Ovary (tissue), 9 donors: ENCODE results near the gene VSIG10L2. TPM values are rescaled to one million over a fixed set of nuclear protein-coding genes. Genes with fewer than 3 reads are reported as not detected.

ENCODE experiments used
- DNase-seq, 5 donors: peaks; one replicate each; pipeline ENCODE4 v3.0.0-alpha.2; 2019 to 2020
- H3K27ac ChIP-seq, 2 donors: fragments of 200-600 bp; one replicate each; pipeline versions ENCODE4 v1.5.1 to v1.8.0; 2019 to 2022
- H3K27me3 ChIP-seq: fragments of 200-600 bp; one replicate; pipeline ENCODE4 v1.8.0; 2022
- H3K36me3 ChIP-seq: fragments of 200-600 bp; sonication (generic); one replicate; pipeline ENCODE4 v1.5.1; 2019
- H3K4me1 ChIP-seq: one replicate; pipeline ENCODE4 v1.8.1; 2013; ENCODE audit warnings: mild to moderate bottlenecking, moderate library complexity; ENCODE audit not compliant: insufficient read depth
- H3K4me3 ChIP-seq: fragments of 200-600 bp; sonication (generic); one replicate; pipeline ENCODE4 v1.5.1; 2017
- H3K9me3 ChIP-seq, 2 donors: fragments of 200-600 bp in 1 of 2; sonication (generic) in 1 of 2; one replicate each; pipeline versions ENCODE4 v1.5.1 to v1.8.1; 2013 to 2019; ENCODE audit warnings: mild to moderate bottlenecking in 1 of 2, moderate library complexity in 1 of 2
- EP300 ChIP-seq: sonication (generic); formaldehyde crosslinking; IDR thresholded peaks from one replicate; pipeline ENCODE4 v1.6.1; 2017; ENCODE audit warnings: antibody characterized with exemption
- POLR2A ChIP-seq: fragments of 450-650 bp; IDR thresholded peaks from one replicate; pipeline ENCODE4 v1.6.1; 2017; ENCODE audit warnings: antibody characterized with exemption, mild to moderate bottlenecking, moderate library complexity
- WGBS, 3 donors: extraction: QIAGEN DNeasy Blood & Tissue Kit in 1 of 3; methylation state at CpG; one replicate each; pipeline versions ENCODE4 v1.1.5 to v1.1.7; 2013 to 2017; 5-methylcytosine and 5-hydroxymethylcytosine counted together
- intact Hi-C, 4 donors: fragments of 100-400 bp; cut with DNase I; formaldehyde crosslinking; loops; one replicate each; pipeline versions ENCODE4 v1.11.0 to v1.15.1; 2022 to 2023
- polyA plus RNA-seq, 2 donors: library from polyadenylated mRNA; stranded (reverse); fragments of 200-250 nt in 1 of 2; fragments of 350-450 nt in 1 of 2; fragmentation: Illumina TruSeq in 1 of 2; extraction: RNeasy Lipid Tissue Mini Kit (QIAGEN cat#74804) in 1 of 2; gene quantifications; one replicate each; pipeline ENCODE4 v1.2.3, GENCODE V29; 2013 to 2014
- total RNA-seq, 7 donors: library from RNA; depleted of rRNA in 2 of 7; stranded (reverse); fragments of >200 nt in 2 of 7; fragmentation: NEBNext Ultra II Directional in 3 of 7; extraction: Animal tissue kit (Norgen Biotek cat#: 25700) in 3 of 7; gene quantifications; one replicate each; pipeline versions ENCODE4 v1.1.0 to v1.2.4, GENCODE V29; 2016 to 2023
- TF ChIP-seq, protein P1 (sequence below), 3 donors: fragments of 450-650 bp in 2 of 3; fragments of 200-600 bp in 1 of 3; IDR thresholded peaks; one replicate each; pipeline versions ENCODE4 v1.5.1 to v1.8.0; 2016 to 2022; ENCODE audit warnings: antibody characterized with exemption in 3 of 3, mild to moderate bottlenecking in 1 of 3
- donor health status: DM: no; HTN: no; CAD: no; lungs with moderate emphysema.
- donor health status: DM: no; HTN: no; CAD: no.
- donor health status: Bipolar disorder and iron deficiency.
- donor health status: DM: yes; HTN: yes; CAD: no.
- donor health status: DM: no; HTN: no; CAD: no.
- donor health status: DM: yes; HTN: yes; CAD: no.

The VSIG10L2 gene
- total and polyA plus RNA-seq, 9 donors: 0.08 to 3.3 (median 0.57) TPM

DNA sequence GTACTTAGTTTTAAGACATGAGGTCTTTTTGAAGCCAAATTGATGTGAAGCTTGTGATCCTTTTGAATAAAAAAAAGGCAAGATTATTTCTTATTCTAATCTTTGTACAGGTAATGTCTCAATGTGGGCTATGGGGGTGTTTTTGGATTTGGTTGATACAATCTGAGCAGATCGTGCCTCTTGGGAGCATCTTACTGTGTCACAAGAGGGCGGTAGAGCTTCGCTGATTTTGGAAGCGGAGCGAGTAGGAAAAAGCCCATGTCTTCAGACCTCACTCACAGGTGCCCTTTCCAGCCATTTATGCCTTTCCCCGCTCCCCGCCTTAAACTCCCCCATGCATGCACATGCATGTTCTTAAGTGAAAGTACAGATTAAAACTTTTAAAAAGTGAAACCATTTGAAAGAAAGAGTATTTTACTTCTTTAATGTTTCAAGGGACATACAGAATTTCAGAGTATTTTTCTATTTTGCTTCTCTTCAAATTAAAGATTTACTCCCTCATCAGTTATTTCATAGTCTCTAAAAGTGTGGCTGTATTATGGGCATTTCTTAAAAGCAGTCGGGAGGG, 22.7 kb upstream of the VSIG10L2 start:
- DNase-seq: peak; percentile 65 to 82 (median 74)
- intact Hi-C loops: loop anchor here in 1 of 4 donors (2.0 kb wide), 1 partner anchor 272 kb away; no protein-coding TSS in a partner anchor
- Histone ChIP-seq H3K36me3 (no peaks in the 10 kb centered on the region), H3K4me1 (no peaks in the 10 kb centered on the region), H3K4me3 (no peak overlapping the region), H3K27me3 (no peaks in the 10 kb centered on the region), H3K27ac (no peak overlapping the region), H3K9me3 (no peaks in the 10 kb centered on the region)
- 3 to 4% (median 3%) methylated on average over 8 of the region's 8 CpGs for WGBS, 3 donors
- TF ChIP-seq, protein P1, sequence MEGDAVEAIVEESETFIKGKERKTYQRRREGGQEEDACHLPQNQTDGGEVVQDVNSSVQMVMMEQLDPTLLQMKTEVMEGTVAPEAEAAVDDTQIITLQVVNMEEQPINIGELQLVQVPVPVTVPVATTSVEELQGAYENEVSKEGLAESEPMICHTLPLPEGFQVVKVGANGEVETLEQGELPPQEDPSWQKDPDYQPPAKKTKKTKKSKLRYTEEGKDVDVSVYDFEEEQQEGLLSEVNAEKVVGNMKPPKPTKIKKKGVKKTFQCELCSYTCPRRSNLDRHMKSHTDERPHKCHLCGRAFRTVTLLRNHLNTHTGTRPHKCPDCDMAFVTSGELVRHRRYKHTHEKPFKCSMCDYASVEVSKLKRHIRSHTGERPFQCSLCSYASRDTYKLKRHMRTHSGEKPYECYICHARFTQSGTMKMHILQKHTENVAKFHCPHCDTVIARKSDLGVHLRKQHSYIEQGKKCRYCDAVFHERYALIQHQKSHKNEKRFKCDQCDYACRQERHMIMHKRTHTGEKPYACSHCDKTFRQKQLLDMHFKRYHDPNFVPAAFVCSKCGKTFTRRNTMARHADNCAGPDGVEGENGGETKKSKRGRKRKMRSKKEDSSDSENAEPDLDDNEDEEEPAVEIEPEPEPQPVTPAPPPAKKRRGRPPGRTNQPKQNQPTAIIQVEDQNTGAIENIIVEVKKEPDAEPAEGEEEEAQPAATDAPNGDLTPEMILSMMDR (IDR thresholded peaks at IDR 0.05): peak; percentile 66 to 79 (median 73)
- TF ChIP-seq EP300: no peak

DNA sequence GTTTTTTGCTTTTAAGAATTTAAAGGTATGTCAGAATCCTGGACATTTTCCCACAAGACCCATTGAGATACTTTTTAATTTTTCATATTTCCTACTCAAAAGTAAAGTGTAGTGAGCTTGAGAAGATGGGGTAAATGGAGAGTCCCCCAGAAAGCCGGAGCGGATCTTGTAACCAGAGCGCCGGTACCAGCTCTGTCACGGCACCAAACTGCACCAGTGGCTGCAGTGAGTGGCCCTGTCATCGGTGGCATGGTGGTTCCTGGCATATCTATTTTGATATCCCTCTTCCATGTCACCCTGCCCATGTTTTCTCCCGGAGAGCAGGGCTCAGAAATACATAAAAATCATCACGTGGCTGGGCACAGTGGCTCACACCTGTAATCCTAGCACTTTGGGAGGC, 22.2 kb upstream of the VSIG10L2 start:
- Histone ChIP-seq H3K9me3 (no peaks in the 10 kb centered on the region), H3K27me3 (no peaks in the 10 kb centered on the region), H3K36me3 (no peaks in the 10 kb centered on the region), H3K27ac (no peak overlapping the region), H3K4me3 (no peak overlapping the region), H3K4me1 (no peaks in the 10 kb centered on the region)
- intact Hi-C loops: loop anchor here in 3 of 4 donors (2.0 kb wide), 3 partner anchors 267 to 271 kb away; no protein-coding TSS in a partner anchor
- TF ChIP-seq EP300 (no peak), POLR2A (no peak)
- TF ChIP-seq, protein P1 (IDR thresholded peaks at IDR 0.05): no peak
- no peak for DNase-seq
- WGBS, 3 donors: 89 to 94% (median 92%) methylated on average over 8 of the region's 8 CpGs

DNA sequence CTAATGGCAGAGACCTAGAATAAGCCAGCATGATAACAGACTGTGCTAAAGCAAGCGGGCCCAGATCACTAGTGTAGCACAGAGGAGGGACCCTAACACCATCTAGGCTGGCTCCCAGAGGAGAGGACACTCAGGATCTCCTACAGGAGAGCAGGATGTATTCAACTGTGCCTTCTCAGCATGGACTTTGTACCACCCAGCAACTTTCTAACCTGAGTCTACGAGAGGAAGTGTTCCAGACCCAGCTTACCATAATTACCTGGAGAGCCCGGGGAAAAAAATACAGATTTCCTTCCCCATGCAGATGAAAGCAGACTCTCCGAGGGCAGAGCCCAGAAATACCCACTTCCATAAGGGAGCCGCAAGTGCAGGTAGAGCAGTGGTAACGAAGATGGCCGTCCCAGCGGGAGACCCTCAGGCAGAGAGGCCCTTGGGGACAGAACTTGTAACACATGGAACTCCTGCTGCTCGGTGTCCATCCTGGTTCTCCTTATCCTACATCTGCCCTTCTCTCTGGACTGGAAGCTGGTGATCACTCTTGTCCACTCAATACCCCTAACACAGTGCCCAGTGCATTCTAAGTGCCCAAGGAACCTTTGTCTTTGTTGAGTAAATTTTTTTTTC, 21.3 kb upstream of the VSIG10L2 start:
- Histone ChIP-seq H3K27me3 (no peaks in the 10 kb centered on the region), H3K4me1 (no peaks in the 10 kb centered on the region), H3K36me3 (no peaks in the 10 kb centered on the region), H3K9me3 (no peaks in the 10 kb centered on the region), H3K4me3 (no peak overlapping the region), H3K27ac (no peak overlapping the region)
- WGBS, 3 donors: 90 to 96% (median 95%) methylated on average over 9 of the region's 9 CpGs
- no peak for TF ChIP-seq POLR2A
- TF ChIP-seq EP300: no peak
- TF ChIP-seq, protein P1 (IDR thresholded peaks at IDR 0.05): no peak
- intact Hi-C loops: loop anchor here in 3 of 4 donors (2.0 to 5.0 kb wide), 3 partner anchors 266 to 268 kb away; no protein-coding TSS in a partner anchor
- no peak for DNase-seq

DNA sequence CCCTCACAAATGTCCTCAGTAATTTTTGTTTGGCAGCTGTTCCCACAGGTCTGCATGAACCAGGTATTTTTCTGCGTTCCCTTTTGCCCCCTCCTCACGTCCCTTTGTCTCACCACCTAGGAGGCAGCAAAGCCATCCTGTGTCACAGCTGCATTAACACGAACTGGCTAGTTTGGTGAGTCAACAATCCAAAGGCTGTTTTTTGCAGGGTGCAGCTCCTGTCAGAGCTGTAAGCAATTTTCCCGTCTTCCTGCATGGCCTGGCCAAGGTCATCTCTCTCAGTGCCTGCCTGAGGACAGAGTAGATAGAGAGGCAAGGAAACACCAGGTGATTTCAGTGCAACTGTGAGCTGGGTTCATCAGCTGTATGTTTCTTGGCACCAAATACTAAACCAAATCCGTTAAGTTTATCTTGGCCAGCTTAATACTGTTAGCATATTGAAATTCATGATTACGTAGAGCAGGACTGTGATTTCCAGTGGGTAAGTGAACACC, 20.6 kb upstream of the VSIG10L2 start:
- H3K27ac ChIP-seq: no peak overlapping the region
- no peaks in the 10 kb centered on the region for H3K9me3 ChIP-seq
- no peaks in the 10 kb centered on the region for H3K27me3 ChIP-seq
- DNase-seq: no peak
- H3K4me3 ChIP-seq: no peak overlapping the region
- H3K36me3 ChIP-seq: no peaks in the 10 kb centered on the region
- TF ChIP-seq, protein P1 (IDR thresholded peaks at IDR 0.05): no peak
- TF ChIP-seq POLR2A (no peak), EP300 (no peak)
- H3K4me1 ChIP-seq: no peaks in the 10 kb centered on the region
- 27 to 47% (median 37%) methylated on average over 6 of the region's 6 CpGs for WGBS, 3 donors
- intact Hi-C loops: loop anchor here in 3 of 4 donors (2.0 to 5.0 kb wide), 3 partner anchors 266 to 268 kb away; no protein-coding TSS in a partner anchor
